KOPT-K1 (cell line): ENCODE data around the gene RNU6-1.

ENCODE experiments used
- H3K27ac ChIP-seq: fragments of 200-600 bp; sonication (generic); 2 replicates; pipeline ENCODE4 v1.5.1; 2016; ENCODE audit warnings: antibody characterized with exemption, mild to moderate bottlenecking, low read depth, low read length; ENCODE audit not compliant: poor library complexity, severe bottlenecking
- H3K36me3 ChIP-seq: fragments of 200-600 bp; sonication (generic); 2 replicates; pipeline ENCODE4 v1.5.1; 2017; ENCODE audit warnings: antibody characterized with exemption, mild to moderate bottlenecking, low read length, moderate library complexity; ENCODE audit not compliant: insufficient read depth
- H3K9me3 ChIP-seq: fragments of 200-600 bp; sonication (generic); 2 replicates; pipeline ENCODE4 v1.5.1; 2017; ENCODE audit warnings: antibody characterized with exemption, low read length, mild to moderate bottlenecking; ENCODE audit not compliant: insufficient read depth, poor library complexity, severe bottlenecking

RNU6-1 gene

DNA sequence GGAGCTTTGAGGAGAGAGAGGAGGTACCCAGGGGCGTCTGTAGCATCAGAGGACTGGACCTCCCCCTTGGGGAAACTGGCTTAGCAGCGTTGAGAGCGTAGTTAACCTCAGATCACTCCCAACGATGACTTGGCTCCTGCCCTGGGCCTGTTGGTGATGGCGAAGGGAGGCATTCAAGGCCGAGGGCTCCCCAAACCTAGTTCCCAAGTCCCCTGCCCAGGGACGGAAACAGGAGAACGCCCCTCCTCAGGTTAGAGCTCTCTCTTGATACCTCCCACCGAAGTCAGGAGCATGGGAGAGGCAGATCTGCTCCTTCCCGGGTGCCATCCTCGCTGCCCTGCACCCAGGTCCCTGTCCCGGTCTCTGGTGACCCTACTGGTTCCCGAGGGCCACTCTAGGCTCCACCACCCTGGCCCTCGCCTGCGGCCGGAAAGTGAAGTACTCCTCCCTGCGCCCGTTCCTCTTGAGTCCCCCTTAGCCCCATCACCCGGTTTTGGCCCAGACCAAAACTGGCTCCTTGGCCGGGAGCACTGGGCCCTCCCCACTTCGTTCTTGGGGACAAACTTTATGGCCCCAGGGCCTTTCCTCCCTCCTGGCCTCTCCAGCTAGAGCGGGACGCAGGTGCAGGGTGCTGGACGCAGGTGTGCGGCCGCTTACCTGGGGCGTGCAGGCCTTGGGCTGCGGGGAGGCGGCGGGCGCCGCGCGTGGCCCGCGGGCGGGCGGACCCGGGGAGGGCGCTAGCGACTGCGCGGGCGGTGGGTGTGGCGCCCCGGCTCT is 17.1 kb downstream of the RNU6-1 start:
- H3K27ac ChIP-seq: no peak overlapping the region
- peaks cover 20% of the 10 kb centered on the region for H3K9me3 ChIP-seq
- no peaks in the 10 kb centered on the region for H3K36me3 ChIP-seq

DNA sequence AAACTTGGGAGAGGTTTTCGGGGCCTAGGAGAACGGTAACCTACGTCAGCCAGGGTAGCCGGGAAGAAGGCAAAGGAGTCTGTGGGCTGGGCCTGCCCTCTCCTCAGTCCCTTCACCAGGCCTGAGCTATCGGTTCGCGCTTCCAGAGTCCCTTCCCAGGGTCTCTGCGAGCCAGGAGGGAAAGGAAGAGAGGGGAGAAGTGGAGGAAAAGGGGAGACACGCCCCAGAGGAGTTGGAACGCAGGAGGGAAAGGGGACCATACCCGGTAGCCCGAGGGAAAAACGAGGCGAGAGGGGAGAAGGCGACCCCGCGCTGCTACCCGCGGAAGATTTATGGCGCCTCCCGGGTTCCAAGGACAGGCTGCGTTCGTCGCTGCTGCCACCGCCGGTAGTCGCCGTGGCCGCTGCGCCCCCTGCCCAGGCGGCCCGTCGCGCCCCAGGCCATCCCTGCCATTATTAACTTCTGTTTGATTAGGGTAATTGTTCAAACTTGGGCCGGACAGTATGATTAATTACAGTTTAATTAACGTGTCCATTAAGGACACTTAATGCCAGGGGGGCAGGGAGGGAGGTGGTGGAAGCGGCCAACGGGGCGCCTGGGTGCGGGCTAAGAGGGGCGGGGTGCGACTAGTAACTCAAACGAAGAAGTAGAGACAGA is 17.9 kb downstream of the RNU6-1 start:
- no peak overlapping the region for H3K27ac ChIP-seq
- H3K36me3 ChIP-seq: no peaks in the 10 kb centered on the region
- H3K9me3 ChIP-seq: peaks cover 14% of the 10 kb centered on the region

DNA sequence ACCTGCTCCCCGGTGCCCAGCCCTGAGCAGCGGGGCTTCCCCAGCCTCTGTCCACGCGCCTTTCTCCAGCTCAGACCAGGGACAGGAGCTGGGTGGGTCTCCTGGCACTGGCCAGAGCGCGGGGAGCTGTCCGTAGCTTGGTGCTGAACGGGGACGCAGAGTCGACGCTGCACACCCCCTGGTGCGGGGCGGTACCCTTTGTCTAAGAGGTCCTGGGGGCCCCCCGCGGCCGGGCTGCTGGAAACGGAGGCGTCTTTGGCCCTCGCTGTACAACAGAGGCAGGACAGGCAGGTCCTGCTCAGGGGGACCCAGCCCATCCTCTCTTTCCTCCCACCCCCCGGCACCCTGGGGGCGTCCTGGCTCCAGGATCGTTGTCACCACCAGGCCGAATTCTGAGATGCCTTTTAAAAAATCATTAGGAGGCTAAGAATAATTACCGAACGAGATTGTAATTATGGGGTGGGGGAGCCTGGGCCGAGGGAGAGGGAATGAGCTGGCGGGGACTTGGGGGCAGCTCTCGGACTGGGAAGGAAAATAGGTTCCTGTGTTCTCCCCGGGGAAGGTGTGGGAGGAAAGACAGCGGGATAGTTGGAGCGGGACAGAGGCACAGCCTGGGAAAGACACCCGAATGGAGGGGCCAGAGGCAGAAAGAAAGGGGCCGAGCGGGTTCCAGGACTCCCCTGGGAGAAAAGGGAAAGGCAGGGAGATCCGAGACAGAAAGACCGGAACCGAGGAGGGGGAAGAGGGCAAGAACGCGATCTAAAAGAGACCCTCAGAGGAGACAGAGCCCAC is 18.7 kb downstream of the RNU6-1 start:
- peaks cover 8% of the 10 kb centered on the region for H3K9me3 ChIP-seq
- no peaks in the 10 kb centered on the region for H3K36me3 ChIP-seq
- no peak overlapping the region for H3K27ac ChIP-seq

DNA sequence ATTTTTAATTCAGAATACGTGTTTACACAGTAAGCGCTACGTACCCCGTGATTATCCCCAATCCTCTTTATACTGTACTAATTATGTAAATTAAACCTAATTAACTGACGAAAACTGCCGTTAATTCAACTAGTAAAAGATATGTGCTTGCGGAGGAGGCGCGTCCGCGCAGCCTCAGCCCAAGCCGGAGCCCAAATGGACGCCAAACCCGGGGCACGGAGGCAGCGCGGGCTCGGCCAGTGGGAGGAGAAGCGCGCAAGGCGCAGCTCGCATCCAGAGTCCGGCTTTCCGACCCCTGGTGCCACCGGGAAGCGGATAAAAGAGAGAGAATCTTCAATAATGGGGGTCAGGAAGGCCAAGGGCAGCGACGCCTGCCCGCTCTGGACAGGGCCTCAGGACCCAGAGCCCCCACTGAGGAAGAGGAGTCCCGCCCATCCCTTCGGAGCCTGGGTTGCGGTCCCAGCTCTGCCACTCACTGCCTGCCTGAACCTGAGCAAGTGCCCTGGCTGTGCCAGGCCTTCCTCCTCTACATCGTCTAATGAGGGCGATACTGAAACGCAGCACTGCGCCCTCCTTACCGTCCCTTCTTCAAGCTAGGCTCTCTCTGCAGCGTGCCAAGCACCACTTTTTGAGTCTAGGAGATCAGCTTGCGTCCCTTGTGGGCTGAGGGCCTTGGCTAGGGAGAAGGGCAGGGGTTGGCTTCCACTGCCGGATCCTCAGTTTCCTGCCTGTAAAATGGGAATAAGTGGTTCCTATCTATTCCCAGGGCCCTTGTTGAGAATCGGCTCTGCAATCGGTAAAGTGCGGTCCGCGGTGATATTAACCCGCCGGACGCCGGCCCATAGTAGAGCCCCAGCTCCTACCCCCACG is 19.5 kb downstream of the RNU6-1 start:
- no peak overlapping the region for H3K27ac ChIP-seq
- peaks cover 6% of the 10 kb centered on the region for H3K9me3 ChIP-seq
- no peaks in the 10 kb centered on the region for H3K36me3 ChIP-seq

- Histone ChIP-seq H3K36me3 (no peaks in the 10 kb centered on the region), H3K27ac (no peak overlapping the region), H3K9me3 (peaks cover 6% of the 10 kb centered on the region)
These were observed 20.2 kb downstream of the RNU6-1 start for GRCh38 chr15:67819636-67820035.

DNA sequence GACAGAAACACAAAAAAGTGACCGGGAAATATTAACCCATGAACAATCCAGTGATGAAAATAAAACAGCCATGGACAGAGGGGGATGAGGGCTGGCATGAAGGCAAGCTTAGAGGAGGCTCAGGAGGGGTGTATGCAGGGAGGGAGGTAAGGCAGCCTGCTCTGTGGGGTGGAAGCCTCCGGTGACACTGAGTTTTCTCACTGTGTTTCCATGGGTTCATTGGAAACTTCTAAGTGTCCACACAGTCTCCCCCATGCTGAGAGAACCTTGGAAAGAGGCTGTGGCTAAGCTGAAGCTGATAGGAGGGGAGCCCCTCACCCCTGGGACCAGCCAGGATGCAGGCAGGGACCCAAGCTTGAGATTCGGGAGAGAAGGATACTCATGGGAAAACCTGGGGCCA is 21.4 kb downstream of the RNU6-1 start:
- no peak overlapping the region for H3K27ac ChIP-seq
- H3K36me3 ChIP-seq: no peaks in the 10 kb centered on the region
- peaks cover 6% of the 10 kb centered on the region for H3K9me3 ChIP-seq

DNA sequence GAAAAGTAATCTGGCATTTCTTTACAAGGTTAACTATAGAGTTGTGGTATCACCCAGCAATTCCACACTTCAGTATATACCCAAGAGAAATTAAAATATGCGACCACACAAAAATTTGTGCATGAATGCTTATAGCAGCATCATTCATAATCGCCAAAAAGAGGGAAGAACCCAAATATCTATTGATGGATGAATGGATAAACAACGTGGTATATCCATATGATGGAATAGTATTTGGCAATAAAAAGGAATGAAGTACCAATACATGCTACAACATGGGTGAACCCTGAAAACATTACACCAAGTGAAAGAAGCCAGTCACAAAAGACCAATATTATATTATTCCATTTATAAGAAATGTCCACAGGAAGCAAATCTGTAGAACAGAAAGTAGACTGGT is 23.2 kb downstream of the RNU6-1 start:
- Histone ChIP-seq H3K36me3 (no peaks in the 10 kb centered on the region), H3K9me3 (peaks cover 6% of the 10 kb centered on the region)

DNA sequence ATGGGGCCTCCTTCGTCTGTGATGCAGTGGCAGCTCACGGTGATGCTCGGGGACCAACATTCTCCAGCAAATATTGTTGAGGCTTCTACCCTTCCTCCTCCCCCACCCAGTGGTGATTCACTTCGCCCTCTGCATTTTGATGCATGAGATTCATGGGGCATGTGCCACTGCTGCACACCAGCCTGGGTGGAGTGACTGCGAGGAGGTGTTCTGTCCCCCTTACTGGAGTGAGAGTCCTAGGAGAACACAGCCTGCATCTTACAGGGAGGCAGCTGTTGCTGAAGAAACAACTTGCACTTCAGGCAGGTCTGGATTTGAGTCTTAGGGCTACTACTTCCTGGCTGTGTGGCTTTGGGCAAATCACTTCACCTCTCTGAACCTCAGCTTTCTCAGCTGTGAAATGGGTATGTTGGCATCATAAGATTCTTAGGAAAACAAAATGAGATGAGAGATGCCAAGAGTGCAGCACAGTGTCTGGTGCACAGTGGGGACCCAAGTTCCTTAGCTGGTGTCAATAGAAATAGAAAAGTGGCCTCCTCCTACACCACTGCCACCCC is 24.7 kb downstream of the RNU6-1 start:
- H3K36me3 ChIP-seq: no peaks in the 10 kb centered on the region
- no peak overlapping the region for H3K27ac ChIP-seq
- peaks cover 6% of the 10 kb centered on the region for H3K9me3 ChIP-seq

More for the DNA sequence above, 23.2 kb downstream of the RNU6-1 start:
- no peak overlapping the region for H3K27ac ChIP-seq

DNA sequence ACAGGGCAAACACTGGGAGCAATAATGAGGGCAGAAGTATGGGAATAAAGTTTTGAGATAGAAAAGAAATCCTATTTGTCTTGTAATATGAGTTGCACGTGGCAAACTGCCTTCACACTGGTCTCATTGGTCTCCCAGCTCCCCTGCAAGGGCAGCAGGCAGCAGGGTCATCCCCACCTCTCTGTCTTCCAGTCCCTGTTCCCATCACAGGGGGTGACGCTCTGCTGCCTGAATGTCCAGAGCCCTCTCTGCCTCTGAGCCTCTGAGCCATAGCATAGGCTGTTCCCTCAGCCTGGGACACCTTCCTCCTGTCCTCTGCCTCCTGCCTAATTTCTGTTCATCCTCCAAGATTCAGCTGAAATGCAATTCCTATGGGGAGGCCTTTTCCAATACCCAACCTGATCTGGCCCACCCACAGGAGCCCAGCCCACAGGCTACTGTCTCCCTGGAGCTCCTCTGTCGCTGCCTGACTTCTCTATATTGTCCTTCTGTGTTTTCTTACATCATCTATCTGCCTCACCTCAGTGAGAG is 26.7 kb downstream of the RNU6-1 start:
- Histone ChIP-seq H3K9me3 (peaks cover 6% of the 10 kb centered on the region), H3K27ac (no peak overlapping the region), H3K36me3 (no peaks in the 10 kb centered on the region)

DNA sequence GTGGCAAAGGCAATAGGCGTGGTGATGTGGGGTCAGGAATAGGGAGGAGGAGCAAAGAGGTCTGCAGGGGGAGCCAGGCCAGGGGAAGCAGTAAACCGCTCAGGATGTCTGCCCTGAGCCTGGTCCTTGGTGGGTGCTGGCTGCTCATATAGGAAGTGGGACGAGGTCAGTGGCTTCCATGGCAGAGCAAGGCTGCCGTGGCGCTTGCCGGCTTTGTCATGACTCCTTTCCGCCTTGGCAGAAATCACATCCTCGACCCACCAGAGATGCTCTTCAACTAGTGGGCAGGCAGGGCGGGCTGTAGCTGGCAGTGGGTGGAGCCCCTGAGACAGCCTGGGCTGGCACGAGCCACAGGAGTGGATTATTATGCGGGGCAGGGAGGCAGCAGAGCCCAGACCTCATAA is 27.6 kb downstream of the RNU6-1 start:
- Histone ChIP-seq H3K27ac (no peak overlapping the region), H3K36me3 (no peaks in the 10 kb centered on the region; the same call in 1 of the 2 replicates), H3K9me3 (peaks cover 6% of the 10 kb centered on the region)

- no peaks in the 10 kb centered on the region for H3K9me3 ChIP-seq
- H3K27ac ChIP-seq: no peak overlapping the region
- H3K36me3 ChIP-seq: peaks cover 5% of the 10 kb centered on the region; the same call in 1 of the 2 replicates
These were observed 30.0 kb downstream of the RNU6-1 start for GRCh38 chr15:67809866-67810265.

- Histone ChIP-seq H3K27ac (no peak overlapping the region), H3K36me3 (peaks cover 5% of the 10 kb centered on the region; the same call in 1 of the 2 replicates), H3K9me3 (no peaks in the 10 kb centered on the region)
These were observed 30.4 kb downstream of the RNU6-1 start for GRCh38 chr15:67809441-67809840.

GRCh38 chr15:67808821-67809220 is 31.0 kb downstream of the RNU6-1 start:
- Histone ChIP-seq H3K36me3 (peaks cover 5% of the 10 kb centered on the region; the same call in 1 of the 2 replicates), H3K9me3 (no peaks in the 10 kb centered on the region), H3K27ac (no peak overlapping the region)

DNA sequence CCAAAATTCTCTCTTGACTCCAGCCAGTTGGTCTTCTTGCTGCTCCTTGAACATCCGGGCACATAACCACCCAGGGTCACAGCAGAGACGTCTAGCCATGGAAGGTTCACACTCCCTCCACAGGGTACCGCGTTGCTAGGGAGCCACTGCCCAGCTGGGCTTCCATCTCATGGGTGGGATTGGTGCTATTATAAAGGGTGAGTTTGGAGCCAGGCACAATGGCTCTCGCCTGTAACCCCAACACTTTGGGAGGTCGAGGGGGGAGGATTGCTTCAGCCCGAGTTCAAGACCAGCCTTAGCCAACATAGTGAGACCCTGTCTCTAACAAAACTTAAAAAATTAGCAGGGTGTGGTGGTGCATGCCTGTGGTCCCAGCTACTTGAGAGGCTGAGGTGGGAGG is 32.0 kb downstream of the RNU6-1 start:
- no peak overlapping the region for H3K27ac ChIP-seq
- H3K36me3 ChIP-seq: peaks cover 5% of the 10 kb centered on the region; the same call in 1 of the 2 replicates

More for the DNA sequence above, 32.0 kb downstream of the RNU6-1 start:
- H3K9me3 ChIP-seq: no peaks in the 10 kb centered on the region
